Karpas-422 (cell line): Measurements from ENCODE around the gene PFKFB4. TPM values are rescaled to one million over a fixed set of nuclear protein-coding genes. Genes with fewer than 3 reads are reported as not detected.

Source experiments
- DNase-seq: peaks from one replicate; pipeline ENCODE4 v3.0.0-alpha.2; 2015
- H2AFZ ChIP-seq: fragments of 200-600 bp; sonication (generic); 2 replicates; pipeline ENCODE4 v1.6.1; 2014; ENCODE audit warnings: antibody characterized with exemption, low read length, mixed read lengths
- H3K27ac ChIP-seq: fragments of 200-600 bp; sonication (generic); 2 replicates; pipeline ENCODE4 v1.5.1; 2014; ENCODE audit warnings: mild to moderate bottlenecking, low read length, moderate library complexity
- H3K27me3 ChIP-seq: fragments of 200-600 bp; sonication (generic); 2 replicates; pipeline ENCODE4 v1.6.1; 2014; ENCODE audit warnings: low read length, mixed read lengths
- H3K36me3 ChIP-seq: fragments of 200-600 bp; sonication (generic); 2 replicates; pipeline ENCODE4 v1.6.1; 2014; ENCODE audit warnings: low read length, mixed read lengths; ENCODE audit not compliant: insufficient read depth
- H3K4me1 ChIP-seq: fragments of 200-600 bp; sonication (generic); 2 replicates; pipeline ENCODE4 v1.6.1; 2014; ENCODE audit warnings: mild to moderate bottlenecking, low read length, mixed read lengths
- H3K4me2 ChIP-seq: fragments of 200-600 bp; sonication (generic); 2 replicates; pipeline ENCODE4 v1.6.1; 2014; ENCODE audit warnings: low read length, low read depth, mild to moderate bottlenecking; ENCODE audit not compliant: poor library complexity, severe bottlenecking
- H3K4me3 ChIP-seq: fragments of 200-600 bp; sonication (generic); 2 replicates; pipeline ENCODE4 v1.5.1; 2014; ENCODE audit warnings: mild to moderate bottlenecking, antibody characterized with exemption, low read length, mixed read lengths
- H3K79me2 ChIP-seq: fragments of 200-600 bp; sonication (generic); 2 replicates; pipeline ENCODE4 v1.6.1; 2014; ENCODE audit warnings: mild to moderate bottlenecking, low read length, mixed read lengths
- H3K9ac ChIP-seq: fragments of 200-600 bp; sonication (generic); 2 replicates; pipeline ENCODE4 v1.6.0; 2014; ENCODE audit warnings: low read length
- H3K9me2 ChIP-seq: fragments of 200-600 bp; sonication (generic), shearing (Covaris generic); replicated peaks from 2 replicates; pipeline ENCODE4 v1.6.0; 2014; ENCODE audit warnings: mild to moderate bottlenecking, low read length, moderate library complexity; ENCODE audit not compliant: insufficient read depth
- H3K9me3 ChIP-seq: fragments of 300-700, 200-600 bp; sonication (generic); 2 replicates; pipeline ENCODE4 v1.6.1; 2014; ENCODE audit warnings: low read length, mixed read lengths
- H4K20me1 ChIP-seq: fragments of 200-600 bp; sonication (generic); 2 replicates; pipeline ENCODE4 v1.6.1; 2014; ENCODE audit warnings: mild to moderate bottlenecking, antibody characterized with exemption, low read length, low read depth; ENCODE audit not compliant: insufficient read depth
- total RNA-seq: library from RNA; depleted of rRNA; stranded (reverse); fragments of >200 nt; shearing (Covaris generic); gene quantifications from 2 replicates; pipeline ENCODE4 v1.2.3, GENCODE V29; 2014; ENCODE audit warnings: low replicate concordance

PFKFB4 gene
- total RNA-seq, 1 experiment from 2014 or later: 55.2 TPM

DNA sequence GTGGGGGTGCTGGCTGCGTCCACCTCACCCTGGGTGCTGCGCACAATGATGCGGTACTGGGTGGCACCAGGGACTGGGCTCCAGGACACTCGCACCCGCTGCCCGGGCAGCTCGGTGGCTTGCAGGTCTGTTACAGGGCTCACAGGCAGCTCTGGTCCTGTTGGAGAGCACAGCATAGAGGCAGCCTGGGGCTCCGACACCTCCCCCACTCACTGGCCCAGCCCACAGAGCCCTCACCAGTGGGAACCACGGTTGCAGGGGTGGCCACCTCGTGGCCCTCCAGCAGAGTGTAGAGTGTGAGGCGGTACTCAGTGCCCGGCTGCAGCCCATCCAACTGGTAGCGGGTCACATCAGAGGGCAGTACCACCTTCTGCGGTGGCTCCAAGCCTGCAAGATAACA, 34.8 kb upstream of the PFKFB4 start:
- no peaks in the 10 kb centered on the region for H3K27me3 ChIP-seq
- H3K4me1 ChIP-seq: no peaks in the 10 kb centered on the region
- H3K4me3 ChIP-seq: no peak overlapping the region
- H4K20me1 ChIP-seq: no peaks in the 10 kb centered on the region
- no peaks in the 10 kb centered on the region for H3K79me2 ChIP-seq
- H3K27ac ChIP-seq: no peak overlapping the region
- H3K9ac ChIP-seq: no peak overlapping the region
- H3K9me2 ChIP-seq: no peaks in the 10 kb centered on the region
- no peaks in the 10 kb centered on the region for H3K36me3 ChIP-seq
- no peak overlapping the region for H3K4me2 ChIP-seq
- H2AFZ ChIP-seq: no peak overlapping the region
- no peaks in the 10 kb centered on the region for H3K9me3 ChIP-seq
- DNase-seq: no peak

DNA sequence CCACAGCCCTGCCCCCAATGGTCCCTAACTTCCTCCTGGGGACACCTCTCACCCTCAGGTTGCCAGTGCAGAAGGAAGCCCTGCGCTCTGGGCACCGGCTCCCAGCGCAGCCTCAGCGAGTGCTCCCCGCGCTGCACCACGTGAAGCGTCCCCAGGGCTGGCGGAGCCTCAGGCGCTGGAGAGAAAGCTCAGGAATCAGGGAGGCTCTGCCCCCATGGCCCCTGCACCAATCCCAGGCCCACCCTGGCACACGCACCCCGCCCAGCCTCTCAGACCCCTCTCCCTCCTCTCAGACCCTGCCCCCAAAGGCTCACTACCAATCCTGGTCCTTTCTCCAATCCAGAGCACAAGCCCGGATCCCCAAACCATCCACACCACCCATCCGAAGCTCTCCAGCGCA, 31.6 kb upstream of the PFKFB4 start:
- no peaks in the 10 kb centered on the region for H3K9me2 ChIP-seq
- H3K79me2 ChIP-seq: no peaks in the 10 kb centered on the region
- no peaks in the 10 kb centered on the region for H3K4me1 ChIP-seq
- H3K36me3 ChIP-seq: no peaks in the 10 kb centered on the region
- DNase-seq: no peak
- no peaks in the 10 kb centered on the region for H4K20me1 ChIP-seq
- no peaks in the 10 kb centered on the region for H3K27me3 ChIP-seq
- no peak overlapping the region for H3K27ac ChIP-seq
- H2AFZ ChIP-seq: no peak overlapping the region
- H3K9ac ChIP-seq: no peak overlapping the region
- H3K9me3 ChIP-seq: no peaks in the 10 kb centered on the region
- H3K4me2 ChIP-seq: no peak overlapping the region
- H3K4me3 ChIP-seq: no peak overlapping the region

DNA sequence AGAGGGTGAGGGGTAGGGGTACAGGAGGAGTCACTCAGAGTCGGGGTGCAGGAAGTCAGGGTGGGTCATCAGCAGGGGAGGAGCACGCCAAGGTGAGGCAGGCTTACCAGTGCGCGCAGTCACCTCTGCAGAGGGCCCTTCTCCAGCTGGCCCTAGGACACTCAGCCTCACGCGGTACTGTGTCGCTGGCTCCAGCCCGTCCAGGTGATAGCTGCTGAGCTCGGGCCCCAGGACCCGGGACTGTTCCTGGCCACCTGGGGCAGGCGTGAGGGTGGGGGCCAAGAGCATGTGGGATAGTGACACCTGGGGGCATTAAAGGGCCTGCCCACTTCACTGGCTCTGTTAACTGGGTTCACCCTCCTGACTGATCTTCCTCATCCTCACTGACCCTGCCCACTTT, 31.1 kb upstream of the PFKFB4 start:
- H3K9me3 ChIP-seq: no peaks in the 10 kb centered on the region

DNA sequence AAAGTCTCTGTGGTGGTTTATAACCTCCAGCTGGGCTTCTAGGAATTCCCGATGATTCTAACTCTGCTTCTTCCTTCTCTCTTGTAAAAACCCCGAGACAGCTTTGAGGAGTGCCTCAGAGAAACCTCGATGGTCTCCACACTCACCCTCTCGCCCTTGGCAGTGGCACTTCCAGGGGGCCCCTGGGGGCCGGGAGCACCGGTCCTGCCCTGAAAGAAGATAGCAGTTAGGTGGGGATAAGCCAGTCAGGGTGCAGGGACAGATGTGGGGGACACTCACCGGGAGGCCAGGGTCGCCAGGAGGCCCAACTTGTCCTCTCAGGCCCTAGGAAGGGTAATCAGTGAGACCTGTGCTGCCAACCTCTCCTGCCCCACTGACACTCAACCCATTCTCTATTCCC, 28.8 kb upstream of the PFKFB4 start:
- Histone ChIP-seq H4K20me1 (no peaks in the 10 kb centered on the region), H3K9ac (no peak overlapping the region), H3K27ac (no peak overlapping the region), H3K79me2 (no peaks in the 10 kb centered on the region), H3K4me3 (no peak overlapping the region), H2AFZ (no peak overlapping the region), H3K9me3 (no peaks in the 10 kb centered on the region), H3K4me2 (no peak overlapping the region), H3K27me3 (no peaks in the 10 kb centered on the region), H3K4me1 (no peaks in the 10 kb centered on the region), H3K36me3 (no peaks in the 10 kb centered on the region), H3K9me2 (no peaks in the 10 kb centered on the region)
- no peak for DNase-seq

More for the DNA sequence above, 31.1 kb upstream of the PFKFB4 start:
- no peaks in the 10 kb centered on the region for H4K20me1 ChIP-seq
- no peaks in the 10 kb centered on the region for H3K9me2 ChIP-seq
- H3K4me3 ChIP-seq: no peak overlapping the region
- no peaks in the 10 kb centered on the region for H3K27me3 ChIP-seq
- no peaks in the 10 kb centered on the region for H3K36me3 ChIP-seq
- H3K79me2 ChIP-seq: no peaks in the 10 kb centered on the region
- no peak for DNase-seq
- H3K4me1 ChIP-seq: no peaks in the 10 kb centered on the region
- no peak overlapping the region for H3K27ac ChIP-seq
- no peak overlapping the region for H3K4me2 ChIP-seq
- no peak overlapping the region for H2AFZ ChIP-seq
- no peak overlapping the region for H3K9ac ChIP-seq

DNA sequence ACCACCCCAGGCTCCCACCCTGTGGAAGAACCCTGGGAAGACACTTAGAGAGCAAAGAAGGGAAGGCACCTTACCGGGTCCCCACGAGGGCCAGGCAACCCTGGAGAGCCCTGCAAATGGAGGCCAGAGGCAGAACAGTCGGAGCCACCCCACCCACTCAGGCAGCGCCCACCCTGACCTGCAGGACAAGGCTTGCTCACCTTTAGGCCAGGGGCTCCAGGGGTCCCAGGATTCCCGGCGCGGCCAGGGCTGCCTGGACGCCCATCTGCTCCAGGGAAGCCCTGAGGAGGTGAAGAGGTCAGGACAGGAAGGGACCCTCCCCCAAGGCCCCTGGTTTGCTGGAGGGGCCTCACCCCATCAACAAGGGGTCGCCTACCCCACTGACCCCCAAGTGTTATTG, 28.2 kb upstream of the PFKFB4 start:
- Histone ChIP-seq H3K4me3 (no peak overlapping the region), H3K9me3 (no peaks in the 10 kb centered on the region), H2AFZ (no peak overlapping the region), H3K27me3 (no peaks in the 10 kb centered on the region), H3K4me2 (no peak overlapping the region), H3K27ac (no peak overlapping the region), H3K79me2 (no peaks in the 10 kb centered on the region), H3K9me2 (no peaks in the 10 kb centered on the region), H3K9ac (no peak overlapping the region), H4K20me1 (no peaks in the 10 kb centered on the region), H3K4me1 (no peaks in the 10 kb centered on the region), H3K36me3 (no peaks in the 10 kb centered on the region)
- DNase-seq: no peak

DNA sequence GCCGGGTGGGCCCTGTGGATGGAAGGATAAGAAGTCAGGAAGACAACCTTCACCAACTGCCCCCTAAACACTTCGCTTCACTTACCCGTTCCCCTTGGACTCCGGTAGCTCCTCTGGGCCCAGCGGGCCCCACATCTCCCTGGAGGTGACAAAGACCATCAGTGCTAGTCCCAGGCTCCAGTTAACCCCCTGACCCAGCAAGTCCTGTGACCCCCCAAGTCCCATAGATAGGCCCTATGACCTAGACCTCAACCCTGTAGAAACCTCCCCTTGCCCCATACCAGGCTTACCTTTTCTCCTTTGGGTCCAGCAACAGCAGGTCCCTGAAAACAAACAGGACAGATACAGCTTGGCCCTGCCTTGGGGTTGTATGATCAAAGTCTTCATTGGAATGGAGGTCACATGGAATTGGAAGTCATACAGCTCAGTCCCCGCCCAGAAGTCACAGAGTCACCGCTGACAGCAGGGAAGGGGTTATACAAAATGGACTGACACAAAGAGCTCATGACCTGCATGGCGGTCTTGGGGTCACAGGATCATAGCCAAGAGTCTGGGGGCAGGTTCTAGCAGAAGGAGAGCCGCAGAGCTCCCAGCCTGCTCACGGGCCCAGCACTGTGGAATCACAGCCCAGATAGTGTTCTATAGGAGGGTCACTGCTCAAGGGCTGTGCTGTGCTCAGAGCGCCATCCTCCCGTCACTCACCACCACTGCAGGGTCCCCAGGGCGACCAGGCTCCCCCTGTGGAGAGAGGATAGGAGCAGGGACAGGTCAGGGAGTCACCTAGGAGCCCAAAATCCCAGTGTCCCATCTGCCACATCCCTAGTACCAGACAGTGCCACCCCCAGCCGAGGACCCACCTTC, 25.2 kb upstream of the PFKFB4 start:
- DNase-seq: no peak
- Histone ChIP-seq H3K9ac (no peak overlapping the region), H2AFZ (no peak overlapping the region), H3K4me3 (no peak overlapping the region), H3K4me1 (no peaks in the 10 kb centered on the region), H3K4me2 (no peak overlapping the region), H3K36me3 (no peaks in the 10 kb centered on the region), H3K27ac (no peak overlapping the region), H3K9me3 (no peaks in the 10 kb centered on the region), H4K20me1 (no peaks in the 10 kb centered on the region), H3K27me3 (no peaks in the 10 kb centered on the region), H3K79me2 (no peaks in the 10 kb centered on the region), H3K9me2 (no peaks in the 10 kb centered on the region)

DNA sequence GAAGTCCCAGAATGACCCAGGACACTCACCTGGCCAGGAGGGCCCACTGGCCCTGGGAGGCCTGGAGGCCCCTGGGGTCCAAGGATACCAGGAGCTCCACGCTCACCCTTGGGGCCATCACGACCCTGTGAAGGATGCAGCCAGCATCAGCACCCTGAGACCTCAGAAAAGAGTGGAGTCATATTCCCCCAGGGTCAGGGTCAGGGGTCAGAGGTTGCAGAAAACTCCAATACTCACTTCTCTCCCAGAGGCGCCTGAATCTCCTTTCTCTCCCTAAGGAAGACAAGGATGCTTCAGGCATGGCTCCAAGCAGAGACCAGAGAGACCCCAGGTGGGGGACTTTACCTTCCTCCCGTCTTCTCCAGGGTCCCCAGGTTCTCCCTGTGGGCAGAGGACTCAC, 20.0 kb upstream of the PFKFB4 start:
- no peaks in the 10 kb centered on the region for H3K4me1 ChIP-seq
- no peak overlapping the region for H3K4me2 ChIP-seq
- no peak overlapping the region for H2AFZ ChIP-seq
- no peak overlapping the region for H3K9ac ChIP-seq
- DNase-seq: no peak
- no peaks in the 10 kb centered on the region for H3K9me2 ChIP-seq
- H3K27ac ChIP-seq: no peak overlapping the region
- no peaks in the 10 kb centered on the region for H3K79me2 ChIP-seq
- H4K20me1 ChIP-seq: no peaks in the 10 kb centered on the region
- no peaks in the 10 kb centered on the region for H3K27me3 ChIP-seq
- H3K4me3 ChIP-seq: no peak overlapping the region
- H3K9me3 ChIP-seq: no peaks in the 10 kb centered on the region
- no peaks in the 10 kb centered on the region for H3K36me3 ChIP-seq

DNA sequence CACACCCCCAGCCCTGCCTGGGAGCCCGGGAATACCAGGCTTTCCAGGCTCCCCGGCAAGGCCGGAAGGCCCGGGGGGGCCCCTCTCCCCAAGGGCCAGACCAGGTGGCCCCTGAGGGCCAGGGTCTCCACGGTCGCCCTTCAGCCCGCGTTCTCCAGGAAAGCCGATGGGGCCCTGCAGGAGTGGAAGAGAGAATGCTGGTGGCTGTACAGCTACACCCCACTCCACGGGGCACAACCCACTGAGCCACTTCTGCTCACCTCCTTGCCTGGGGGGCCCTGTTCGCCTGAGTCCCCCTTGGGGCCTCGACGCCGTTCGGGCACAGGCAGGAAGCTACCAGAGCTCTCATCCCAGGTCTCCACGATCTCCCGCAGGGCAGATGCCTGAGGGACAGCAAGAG, 18.8 kb upstream of the PFKFB4 start:
- H3K36me3 ChIP-seq: no peaks in the 10 kb centered on the region
- no peaks in the 10 kb centered on the region for H3K9me3 ChIP-seq
- no peaks in the 10 kb centered on the region for H3K4me1 ChIP-seq
- no peak overlapping the region for H3K4me3 ChIP-seq
- no peak overlapping the region for H3K27ac ChIP-seq
- H2AFZ ChIP-seq: no peak overlapping the region
- H3K9me2 ChIP-seq: no peaks in the 10 kb centered on the region
- DNase-seq: no peak
- H3K4me2 ChIP-seq: no peak overlapping the region
- no peaks in the 10 kb centered on the region for H3K79me2 ChIP-seq
- no peaks in the 10 kb centered on the region for H4K20me1 ChIP-seq
- no peak overlapping the region for H3K9ac ChIP-seq
- no peaks in the 10 kb centered on the region for H3K27me3 ChIP-seq
